Stimulated activated CD8-positive, alpha-beta memory T cell treated with anti-CD3 and anti-CD28 coated beads, Interleukin-15, amount 100 ng/mL, for 1 hour (primary cell): ENCODE results near the gene MSX2.
"Not testable (repeated sequence)": the region's sequence is repeated elsewhere in the genome, so short reads cannot be mapped to it uniquely, and the experiment has no call there.

ENCODE experiments used
- DNase-seq: peaks from one replicate; pipeline ENCODE4 v3.0.0-alpha.2; 2020; ENCODE audit warnings: low read depth

MSX2 gene

GRCh38 chr5:174733091-174733690, 8.8 kb downstream of the MSX2 start:
- DNase-seq, result no peak

DNA sequence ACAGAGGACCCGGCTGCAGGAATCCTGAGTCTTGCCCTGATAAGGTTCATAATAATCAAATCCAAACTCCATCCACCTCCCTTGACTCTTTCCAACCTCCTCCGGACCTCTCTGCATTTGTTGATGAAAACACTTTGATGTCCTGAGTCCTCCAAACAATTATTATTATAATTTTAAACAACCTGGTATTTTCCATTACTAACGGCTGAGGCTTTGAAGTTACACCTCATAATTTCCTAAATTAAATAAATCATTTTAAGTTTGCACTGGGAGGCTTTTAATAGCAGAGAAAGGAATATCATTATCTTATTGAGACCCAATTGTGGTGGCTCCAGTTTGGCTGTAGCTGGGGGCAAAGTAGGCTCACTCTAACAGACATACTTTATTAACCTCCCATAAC, 9.5 kb downstream of the MSX2 start:
- DNase-seq, result no peak

GRCh38 chr5:174734571-174735497, 10.5 kb downstream of the MSX2 start:
- no peak for DNase-seq

DNA sequence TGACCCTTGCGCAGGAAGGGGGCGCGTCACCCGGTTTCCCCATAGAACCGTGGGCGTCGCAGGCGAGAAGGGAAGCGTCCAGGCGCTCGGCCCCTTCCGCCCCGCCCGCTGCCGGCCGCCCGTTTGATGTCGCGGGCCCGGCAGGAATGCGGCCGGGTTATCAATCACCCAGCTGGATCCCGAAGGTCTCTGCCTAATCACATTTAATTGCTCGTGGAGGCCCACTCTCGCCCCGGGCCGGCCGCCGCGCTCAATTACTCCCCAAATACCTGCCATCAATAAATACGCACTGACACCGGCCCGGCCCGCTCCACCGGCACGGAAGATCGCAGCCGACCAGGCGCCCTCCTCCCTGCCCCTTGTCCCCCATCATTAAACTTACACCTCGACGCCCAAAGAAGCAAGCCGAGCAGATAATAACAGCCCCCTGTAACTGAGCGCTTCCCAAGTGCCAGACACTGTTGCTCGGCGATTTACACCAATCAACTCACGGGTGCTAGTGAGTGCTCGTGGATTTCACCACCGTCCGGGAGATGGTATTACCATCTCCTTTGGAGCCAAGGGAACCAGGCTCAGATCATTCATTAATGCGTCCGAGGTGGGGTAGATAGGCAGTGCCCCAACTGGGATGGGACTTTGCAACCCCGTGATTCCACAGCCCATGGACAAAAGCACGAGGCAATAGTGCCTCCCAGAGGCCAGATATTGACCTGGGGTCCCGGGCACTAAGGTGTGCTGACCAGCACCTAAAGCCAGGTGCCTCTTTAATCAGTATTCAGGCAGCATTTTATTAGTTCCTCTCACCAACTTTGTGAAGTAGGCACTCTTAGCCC, 11.3 kb downstream of the MSX2 start:
- no peak for DNase-seq

GRCh38 chr5:174736331-174736721, 11.9 kb downstream of the MSX2 start:
- no peak for DNase-seq

DNA sequence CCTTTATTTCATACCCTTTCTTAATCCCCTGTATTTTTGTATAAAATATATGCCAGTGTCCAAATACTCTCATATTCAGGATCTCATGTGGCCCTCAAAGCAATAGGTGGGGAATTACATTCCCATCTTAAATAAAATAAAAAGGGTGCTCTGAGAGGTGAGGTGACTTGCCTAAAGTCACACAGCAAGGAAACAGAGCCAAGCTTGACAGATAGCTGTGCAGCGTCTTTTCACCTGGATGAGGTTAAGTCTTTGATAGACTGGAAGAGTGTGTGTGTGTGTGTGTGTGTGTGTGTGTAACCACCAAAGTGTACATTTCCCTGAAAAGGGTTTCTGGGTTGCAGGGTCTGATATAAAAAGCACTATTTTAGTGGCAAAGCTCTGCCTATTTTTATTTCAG, 12.4 kb downstream of the MSX2 start:
- DNase-seq, result no peak

GRCh38 chr5:174737330-174737729, 12.9 kb downstream of the MSX2 start:
- no peak for DNase-seq

DNA sequence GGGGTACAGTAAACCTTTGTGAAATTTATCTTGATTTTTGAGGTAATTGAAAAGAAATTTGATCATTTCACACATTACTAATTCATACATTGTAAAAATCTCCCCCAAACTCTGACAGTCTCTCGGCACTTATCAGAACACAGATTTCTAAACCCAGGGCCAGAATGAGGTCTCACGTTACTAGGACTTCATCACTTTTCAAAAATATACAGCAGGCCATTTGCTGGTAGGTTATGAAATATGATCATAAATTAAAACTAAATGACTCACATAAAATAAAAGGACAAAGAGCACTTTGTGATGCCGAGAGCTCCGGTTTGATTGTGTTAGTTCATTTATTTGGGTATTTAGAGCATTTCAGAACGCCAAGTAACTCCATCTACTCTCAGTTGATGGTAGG, 17.0 kb downstream of the MSX2 start:
- no peak for DNase-seq

DNA sequence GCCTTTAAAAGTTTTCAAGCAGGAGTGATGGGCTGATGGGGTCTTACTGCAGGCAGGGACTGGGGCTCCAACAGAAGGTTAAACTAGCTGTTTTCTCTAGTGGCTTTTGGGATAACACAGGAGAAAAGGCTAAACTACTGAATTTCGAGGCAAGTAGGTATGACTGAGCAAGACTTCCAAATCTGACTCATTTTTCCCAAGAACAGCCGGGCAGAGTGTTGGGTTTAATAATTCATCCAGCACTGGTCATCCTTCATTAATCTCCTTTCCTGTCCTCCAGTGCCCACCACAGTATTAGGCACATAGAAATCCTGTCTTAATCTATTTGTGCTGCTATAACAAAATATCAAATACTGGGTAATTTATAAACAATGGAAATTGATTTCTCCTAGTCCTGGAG, 20.5 kb downstream of the MSX2 start:
- DNase-seq, result no peak

- DNase-seq, result no peak
Measured at GRCh38 chr5:174745590-174746103, 21.3 kb downstream of the MSX2 start.

GRCh38 chr5:174750711-174751110, 26.3 kb downstream of the MSX2 start:
- DNase-seq, result no peak

DNA sequence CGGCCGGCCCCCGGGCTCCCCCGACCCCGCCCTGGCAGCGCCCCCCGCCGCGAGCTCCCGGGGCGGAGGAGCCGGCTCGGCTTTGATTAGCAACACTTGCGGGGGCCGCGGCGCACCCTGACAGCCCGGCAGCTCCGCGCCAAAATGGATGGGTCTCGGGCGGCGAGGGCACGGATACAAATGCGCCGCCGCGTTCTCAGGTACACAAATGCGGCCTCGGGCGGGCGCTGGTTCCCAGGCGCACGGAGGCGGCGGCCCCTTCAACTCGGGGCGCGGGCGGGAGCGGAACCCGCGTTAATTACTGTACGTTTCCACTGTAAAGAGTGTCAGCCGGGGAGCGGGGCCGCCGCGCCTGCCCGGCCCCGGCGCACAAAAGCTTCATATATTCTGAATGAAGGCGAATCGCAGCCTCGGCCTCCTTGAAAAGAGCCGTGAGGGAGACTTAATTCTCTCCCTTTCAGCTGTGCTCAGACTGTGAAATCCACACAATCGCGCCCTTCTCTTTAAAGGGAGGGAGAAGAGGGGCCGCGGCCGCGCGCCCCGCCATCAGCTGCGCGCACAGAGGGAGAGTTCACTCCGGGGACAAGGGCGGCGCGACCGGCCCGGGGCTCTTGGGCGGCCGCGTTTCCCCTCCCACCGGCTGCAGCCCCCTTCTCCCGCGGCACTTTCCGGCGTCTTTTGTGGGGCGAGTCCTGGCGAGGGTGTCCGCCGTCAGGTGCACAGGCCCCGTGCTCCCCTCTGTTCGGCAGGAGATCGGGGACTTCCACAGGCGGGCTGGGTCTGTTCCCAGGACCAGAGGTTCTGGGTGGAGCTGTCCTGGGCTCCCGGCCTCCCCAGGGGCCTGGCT, 27.0 kb downstream of the MSX2 start:
- DNase-seq, result no peak

DNA sequence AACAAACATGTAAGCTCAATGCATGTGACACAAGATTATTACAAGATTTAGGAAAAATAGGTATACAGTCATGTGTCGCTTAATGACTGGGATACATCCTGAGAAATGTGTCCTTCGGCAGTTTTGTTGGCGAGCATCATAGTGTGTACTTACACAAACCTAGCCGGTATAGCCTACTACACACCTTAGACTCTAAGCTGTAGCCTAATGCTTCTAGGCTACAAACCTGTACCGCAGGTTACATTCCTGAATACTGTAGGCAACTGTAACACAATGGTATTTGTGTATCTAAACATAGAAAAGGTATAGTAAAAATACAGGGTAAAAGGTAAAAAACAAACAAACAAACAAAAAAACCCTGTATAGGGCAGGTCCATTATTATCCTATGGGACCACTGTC, 27.7 kb downstream of the MSX2 start:
- no peak for DNase-seq

- DNase-seq, result no peak
Measured at GRCh38 chr5:174755106-174755505, 30.7 kb downstream of the MSX2 start.

GRCh38 chr5:174759091-174759490, 34.7 kb downstream of the MSX2 start:
- no peak for DNase-seq

DNA sequence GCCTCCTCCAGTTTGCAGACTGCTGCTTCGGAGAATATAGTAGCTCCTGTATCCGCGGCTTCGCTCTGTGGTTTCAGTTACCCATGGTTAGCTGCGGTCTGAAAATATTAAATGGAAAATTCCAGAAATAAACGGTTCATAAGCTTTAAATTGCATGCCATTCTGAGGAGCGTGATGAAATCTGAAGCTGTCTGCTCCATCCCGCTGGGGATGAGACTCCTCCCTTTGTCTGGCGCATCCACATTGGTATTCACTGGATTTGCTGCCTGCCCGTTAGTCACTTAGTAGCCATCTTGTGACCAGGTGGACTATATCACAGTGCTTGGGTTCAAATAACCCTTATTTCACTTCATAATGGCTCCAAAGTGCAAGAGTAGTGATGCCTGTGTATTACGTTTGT, 36.3 kb downstream of the MSX2 start:
- no peak for DNase-seq

DNA sequence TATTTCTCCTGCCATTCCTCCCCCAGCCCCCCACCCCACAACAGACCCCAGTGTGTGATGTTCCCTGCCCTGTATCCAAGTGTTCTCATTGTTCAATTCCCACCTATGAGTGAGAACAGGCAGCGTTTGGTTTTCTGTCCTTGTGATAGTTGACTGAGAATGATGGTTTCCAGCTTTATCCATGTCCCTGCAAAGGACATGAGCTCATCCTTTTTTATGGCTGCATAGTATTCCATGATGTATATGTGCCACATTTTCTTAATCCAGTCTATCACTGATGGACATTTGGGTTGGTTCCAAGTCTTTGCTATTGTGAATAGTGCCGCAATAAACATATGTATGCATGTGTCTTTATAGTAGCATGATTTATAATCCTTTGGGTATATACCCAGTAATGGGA, 37.0 kb downstream of the MSX2 start:
- DNase-seq, result not testable (repeated sequence)

GRCh38 chr5:174764309-174764708, 39.9 kb downstream of the MSX2 start:
- DNase-seq, result no peak

- DNase-seq, result no peak
Measured at GRCh38 chr5:174765540-174765939, 41.2 kb downstream of the MSX2 start.

DNA sequence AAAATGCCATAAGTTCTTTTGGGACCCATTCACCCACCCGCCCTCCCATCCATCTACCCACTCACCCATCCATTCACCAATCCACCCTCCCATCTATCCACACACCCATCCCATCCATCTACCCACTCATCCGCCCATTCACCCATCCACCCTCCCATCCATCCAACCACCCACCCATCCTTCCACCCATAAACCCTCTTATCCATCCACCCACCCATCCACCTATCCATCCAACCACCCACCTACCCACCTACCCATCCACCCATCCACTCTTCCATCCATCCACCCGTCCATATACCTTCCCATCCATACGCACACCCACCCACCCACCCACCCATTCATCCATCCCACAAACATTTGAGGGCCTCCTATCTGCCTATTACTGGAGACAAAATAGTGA, 43.3 kb downstream of the MSX2 start:
- no peak for DNase-seq

GRCh38 chr5:174769005-174769404, 44.6 kb downstream of the MSX2 start:
- no peak for DNase-seq

GRCh38 chr5:174773371-174773770, 49.0 kb downstream of the MSX2 start:
- no peak for DNase-seq
